ENCODE results near the gene CREM.

The CREM gene

GRCh38 chr10:35224045-35224740 lies 97.5 kb downstream of the CREM start:
- H3K36me3 ChIP-seq (replicated peaks), result no peaks in the 10 kb centered on the region
- no peaks in the 10 kb centered on the region for H3K4me1 ChIP-seq
- in situ Hi-C loops (cut with MboI; ENCODE audit: low sequenced_read_pairs), result loop anchor here (25.0 kb wide), 1 partner anchor 562 kb away; no protein-coding TSS in a partner anchor
- no peak for DNase-seq (ENCODE audit: low spot score in 2 of 2)
- H3K4me3 ChIP-seq, result no peak overlapping the region
- H3K9me3 ChIP-seq, result no peaks in the 10 kb centered on the region
- H3K27me3 ChIP-seq (ENCODE audit: low read depth), result no peaks in the 10 kb centered on the region

GRCh38 chr10:35225204-35225603 lies 98.6 kb downstream of the CREM start:
- Histone ChIP-seq H3K27me3 (ENCODE audit: low read depth) (no peaks in the 10 kb centered on the region), H3K4me1 (no peaks in the 10 kb centered on the region), H3K36me3 (replicated peaks) (no peaks in the 10 kb centered on the region), H3K9me3 (no peaks in the 10 kb centered on the region), H3K4me3 (no peak overlapping the region)
- in situ Hi-C loops (cut with MboI; ENCODE audit: low sequenced_read_pairs), result no loop called here
- DNase-seq (ENCODE audit: low spot score in 2 of 2), result no peak

GRCh38 chr10:35226507-35226906 lies 99.9 kb downstream of the CREM start:
- DNase-seq (ENCODE audit: low spot score in 2 of 2), result no peak
- Histone ChIP-seq H3K4me1 (no peaks in the 10 kb centered on the region), H3K4me3 (no peak overlapping the region), H3K9me3 (no peaks in the 10 kb centered on the region), H3K36me3 (replicated peaks) (no peaks in the 10 kb centered on the region), H3K27me3 (ENCODE audit: low read depth) (no peaks in the 10 kb centered on the region)
- in situ Hi-C loops (cut with MboI; ENCODE audit: low sequenced_read_pairs), result no loop called here

- in situ Hi-C loops (cut with MboI; ENCODE audit: low sequenced_read_pairs), result no loop called here
These were observed 101.4 kb downstream of the CREM start for GRCh38 chr10:35228058-35228457.

GRCh38 chr10:35231646-35232045 lies 105.0 kb downstream of the CREM start:
- H3K4me3 ChIP-seq, result no peak overlapping the region
- no peaks in the 10 kb centered on the region for H3K4me1 ChIP-seq
- no peaks in the 10 kb centered on the region for H3K36me3 ChIP-seq (replicated peaks)
- in situ Hi-C loops (cut with MboI; ENCODE audit: low sequenced_read_pairs), result loop anchor here (10.0 kb wide), 1 partner anchor 333 kb away; no protein-coding TSS in a partner anchor
- no peaks in the 10 kb centered on the region for H3K27me3 ChIP-seq (ENCODE audit: low read depth)
- no peak for DNase-seq (ENCODE audit: low spot score in 2 of 2)
- H3K9me3 ChIP-seq, result no peaks in the 10 kb centered on the region

More at GRCh38 chr10:35228058-35228457, 101.4 kb downstream of the CREM start:
- no peaks in the 10 kb centered on the region for H3K4me1 ChIP-seq
- no peaks in the 10 kb centered on the region for H3K27me3 ChIP-seq (ENCODE audit: low read depth)
- no peak overlapping the region for H3K4me3 ChIP-seq
- H3K9me3 ChIP-seq, result no peaks in the 10 kb centered on the region
- DNase-seq (ENCODE audit: low spot score in 2 of 2), result no peak
- H3K36me3 ChIP-seq (replicated peaks), result no peaks in the 10 kb centered on the region

GRCh38 chr10:35232527-35232926 lies 105.9 kb downstream of the CREM start:
- no peaks in the 10 kb centered on the region for H3K36me3 ChIP-seq (replicated peaks)
- no peak for DNase-seq (ENCODE audit: low spot score in 2 of 2)
- in situ Hi-C loops (cut with MboI; ENCODE audit: low sequenced_read_pairs), result loop anchor here (10.0 kb wide), 1 partner anchor 332 kb away; no protein-coding TSS in a partner anchor
- H3K9me3 ChIP-seq, result no peaks in the 10 kb centered on the region
- no peaks in the 10 kb centered on the region for H3K27me3 ChIP-seq (ENCODE audit: low read depth)
- no peaks in the 10 kb centered on the region for H3K4me1 ChIP-seq
- H3K4me3 ChIP-seq, result no peak overlapping the region

GRCh38 chr10:35234073-35234472 lies 107.4 kb downstream of the CREM start:
- Histone ChIP-seq H3K27me3 (ENCODE audit: low read depth) (no peaks in the 10 kb centered on the region), H3K9me3 (no peaks in the 10 kb centered on the region), H3K36me3 (replicated peaks) (no peaks in the 10 kb centered on the region), H3K4me1 (no peaks in the 10 kb centered on the region), H3K4me3 (no peak overlapping the region)
- in situ Hi-C loops (cut with MboI; ENCODE audit: low sequenced_read_pairs), result loop anchor here (10.0 kb wide), 1 partner anchor 331 kb away; no protein-coding TSS in a partner anchor
- DNase-seq (ENCODE audit: low spot score in 2 of 2), result no peak

GRCh38 chr10:35236739-35237138 lies 110.1 kb downstream of the CREM start:
- no peaks in the 10 kb centered on the region for H3K27me3 ChIP-seq (ENCODE audit: low read depth)
- no peaks in the 10 kb centered on the region for H3K36me3 ChIP-seq (replicated peaks)
- no peaks in the 10 kb centered on the region for H3K9me3 ChIP-seq
- peak; percentile 23 to 28 for DNase-seq (ENCODE audit: low spot score in 2 of 2)
- no peak overlapping the region for H3K4me3 ChIP-seq
- in situ Hi-C loops (cut with MboI; ENCODE audit: low sequenced_read_pairs), result loop anchor here (10.0 kb wide), 1 partner anchor 328 kb away; no protein-coding TSS in a partner anchor
- no peaks in the 10 kb centered on the region for H3K4me1 ChIP-seq

- Histone ChIP-seq H3K4me3 (no peak overlapping the region), H3K36me3 (replicated peaks) (no peaks in the 10 kb centered on the region), H3K9me3 (no peaks in the 10 kb centered on the region), H3K4me1 (no peaks in the 10 kb centered on the region), H3K27me3 (ENCODE audit: low read depth) (no peaks in the 10 kb centered on the region)
- in situ Hi-C loops (cut with MboI; ENCODE audit: low sequenced_read_pairs), result loop anchor here (10.0 kb wide), 1 partner anchor 327 kb away; no protein-coding TSS in a partner anchor
- no peak for DNase-seq (ENCODE audit: low spot score in 2 of 2)
These were observed 111.3 kb downstream of the CREM start for GRCh38 chr10:35237766-35238512.

GRCh38 chr10:35244549-35244948 lies 117.9 kb downstream of the CREM start:
- DNase-seq (ENCODE audit: low spot score in 2 of 2), result no peak
- Histone ChIP-seq H3K9me3 (no peaks in the 10 kb centered on the region), H3K4me3 (no peak overlapping the region), H3K36me3 (replicated peaks) (no peaks in the 10 kb centered on the region), H3K27me3 (ENCODE audit: low read depth) (no peaks in the 10 kb centered on the region), H3K4me1 (no peaks in the 10 kb centered on the region)
- in situ Hi-C loops (cut with MboI; ENCODE audit: low sequenced_read_pairs), result no loop called here

GRCh38 chr10:35246770-35247343 lies 120.2 kb downstream of the CREM start:
- no peaks in the 10 kb centered on the region for H3K9me3 ChIP-seq
- no peaks in the 10 kb centered on the region for H3K27me3 ChIP-seq (ENCODE audit: low read depth)
- in situ Hi-C loops (cut with MboI; ENCODE audit: low sequenced_read_pairs), result no loop called here
- DNase-seq (ENCODE audit: low spot score in 2 of 2), result no peak
- H3K4me1 ChIP-seq, result no peaks in the 10 kb centered on the region
- no peaks in the 10 kb centered on the region for H3K36me3 ChIP-seq (replicated peaks)
- H3K4me3 ChIP-seq, result no peak overlapping the region

- no peaks in the 10 kb centered on the region for H3K27me3 ChIP-seq (ENCODE audit: low read depth)
- H3K9me3 ChIP-seq, result no peaks in the 10 kb centered on the region
- no peak for DNase-seq (ENCODE audit: low spot score in 2 of 2)
- H3K36me3 ChIP-seq (replicated peaks), result no peaks in the 10 kb centered on the region
- no peaks in the 10 kb centered on the region for H3K4me1 ChIP-seq
- in situ Hi-C loops (cut with MboI; ENCODE audit: low sequenced_read_pairs), result no loop called here
- H3K4me3 ChIP-seq, result no peak overlapping the region
These were observed 124.9 kb downstream of the CREM start for GRCh38 chr10:35251373-35252100.

All from HAP-1 (cell line).